MM.1S (cell line): ENCODE results near the gene PDE10A.

Experiments
- DNase-seq: peaks from one replicate; pipeline ENCODE4 v3.0.0-alpha.2; 2015
- H2AFZ ChIP-seq: fragments of 300-600 bp; sonication (generic); 2 replicates; pipeline ENCODE4 v1.6.0; 2016; ENCODE audit warnings: antibody characterized with exemption, low read length
- H3F3A ChIP-seq: fragments of 300-600 bp; sonication (generic); 2 replicates; pipeline ENCODE4 v1.6.1; 2016; ENCODE audit warnings: mild to moderate bottlenecking, antibody characterized with exemption, low read length, moderate library complexity, mixed read lengths; ENCODE audit not compliant: insufficient read depth
- H3K27ac ChIP-seq: fragments of 300-600 bp; sonication (generic); 2 replicates; pipeline ENCODE4 v1.5.1; 2016; ENCODE audit warnings: mild to moderate bottlenecking, low read length
- H3K27me3 ChIP-seq: fragments of 300-600 bp; sonication (generic); replicated peaks from 2 replicates; pipeline ENCODE4 v1.6.0; 2016; ENCODE audit warnings: low read length; ENCODE audit not compliant: insufficient read depth
- H3K36me3 ChIP-seq: fragments of 300-600 bp; sonication (generic); replicated peaks from 2 replicates; pipeline ENCODE4 v1.6.1; 2016; ENCODE audit warnings: mild to moderate bottlenecking, low read length, mixed read lengths; ENCODE audit not compliant: insufficient read depth
- H3K4me1 ChIP-seq: fragments of 300-600 bp; sonication (generic); 2 replicates; pipeline ENCODE4 v1.6.1; 2016; ENCODE audit warnings: low read length, mixed read lengths
- H3K4me2 ChIP-seq: fragments of 300-600 bp; sonication (generic); 2 replicates; pipeline ENCODE4 v1.6.0; 2016; ENCODE audit warnings: low read depth, low read length
- H3K4me3 ChIP-seq: fragments of 300-600 bp; sonication (generic); 2 replicates; pipeline ENCODE4 v1.5.1; 2016; ENCODE audit warnings: low read length, mixed read lengths
- H3K79me2 ChIP-seq: fragments of 300-600 bp; sonication (generic); 2 replicates; pipeline ENCODE4 v1.6.1; 2016; ENCODE audit warnings: mixed run types, low read length, mixed read lengths
- H3K9ac ChIP-seq: fragments of 300-600 bp; sonication (generic); 2 replicates; pipeline ENCODE4 v1.6.1; 2016; ENCODE audit warnings: low read length, mixed read lengths
- H3K9me2 ChIP-seq: fragments of 300-600 bp; sonication (generic); replicated peaks from 2 replicates; pipeline ENCODE4 v1.6.1; 2016; ENCODE audit warnings: mild to moderate bottlenecking, low read length, mixed read lengths; ENCODE audit not compliant: insufficient read depth
- H3K9me3 ChIP-seq: fragments of 300-600 bp; sonication (generic); replicated peaks from 2 replicates; pipeline ENCODE4 v1.6.1; 2016; ENCODE audit warnings: mild to moderate bottlenecking, low read length, mixed read lengths; ENCODE audit not compliant: insufficient read depth
- H4K20me1 ChIP-seq: fragments of 300-600 bp; sonication (generic); 2 replicates; pipeline ENCODE4 v1.6.1; 2016; ENCODE audit warnings: mild to moderate bottlenecking, low read length, moderate library complexity, mixed read lengths; ENCODE audit not compliant: insufficient read depth
- EZH2 ChIP-seq: fragments of 300-600 bp; sonication (generic); optimal IDR thresholded peaks from 2 replicates; pipeline ENCODE3; 2017; ENCODE audit warnings: low read depth, mild to moderate bottlenecking, antibody characterized with exemption, low read length, mixed read lengths
- EZH2phosphoT487 ChIP-seq: fragments of 300-600 bp; sonication (generic); IDR thresholded peaks from 2 replicates; pipeline ENCODE4 v1.6.1; 2018; ENCODE audit warnings: antibody characterized with exemption, low read length
- TF ChIP-seq, protein P1 (sequence below): fragments of 300-600 bp; sonication (generic); IDR thresholded peaks from 2 replicates; pipeline ENCODE4 v1.5.1; 2016; ENCODE audit warnings: antibody characterized with exemption, low read length, mixed read lengths

PDE10A gene

DNA sequence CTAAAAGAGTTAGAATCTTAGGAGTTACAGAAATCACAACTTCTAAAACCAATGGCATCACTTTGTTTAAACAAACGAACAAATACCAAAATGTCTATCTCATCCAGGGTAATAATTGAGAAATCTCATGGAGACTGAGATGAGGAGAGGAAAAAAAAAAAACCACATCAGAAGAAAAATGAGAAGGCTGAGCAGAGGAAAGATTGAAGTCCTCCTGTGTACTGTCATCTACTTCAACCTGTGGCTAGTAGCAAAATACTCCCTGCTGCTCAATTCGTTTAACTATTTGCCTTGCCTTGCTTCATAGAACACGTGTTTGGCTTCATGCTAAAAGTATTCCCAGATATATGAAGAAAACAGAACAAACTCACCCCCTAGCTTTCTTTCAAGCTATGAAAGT, 143.7 kb downstream of the PDE10A start:
- Histone ChIP-seq H3K79me2 (no peaks in the 10 kb centered on the region), H2AFZ (no peak overlapping the region), H3K9me3 (no peaks in the 10 kb centered on the region), H3K4me3 (no peak overlapping the region), H3K9ac (no peak overlapping the region), H3K4me1 (no peaks in the 10 kb centered on the region), H3K36me3 (no peaks in the 10 kb centered on the region), H3K27me3 (no peaks in the 10 kb centered on the region), H3K9me2 (no peaks in the 10 kb centered on the region), H3K27ac (no peak overlapping the region), H3K4me2 (no peak overlapping the region), H4K20me1 (no peaks in the 10 kb centered on the region), H3F3A (no peaks in the 10 kb centered on the region)
- TF ChIP-seq EZH2, result no peak
- TF ChIP-seq, protein P1, sequence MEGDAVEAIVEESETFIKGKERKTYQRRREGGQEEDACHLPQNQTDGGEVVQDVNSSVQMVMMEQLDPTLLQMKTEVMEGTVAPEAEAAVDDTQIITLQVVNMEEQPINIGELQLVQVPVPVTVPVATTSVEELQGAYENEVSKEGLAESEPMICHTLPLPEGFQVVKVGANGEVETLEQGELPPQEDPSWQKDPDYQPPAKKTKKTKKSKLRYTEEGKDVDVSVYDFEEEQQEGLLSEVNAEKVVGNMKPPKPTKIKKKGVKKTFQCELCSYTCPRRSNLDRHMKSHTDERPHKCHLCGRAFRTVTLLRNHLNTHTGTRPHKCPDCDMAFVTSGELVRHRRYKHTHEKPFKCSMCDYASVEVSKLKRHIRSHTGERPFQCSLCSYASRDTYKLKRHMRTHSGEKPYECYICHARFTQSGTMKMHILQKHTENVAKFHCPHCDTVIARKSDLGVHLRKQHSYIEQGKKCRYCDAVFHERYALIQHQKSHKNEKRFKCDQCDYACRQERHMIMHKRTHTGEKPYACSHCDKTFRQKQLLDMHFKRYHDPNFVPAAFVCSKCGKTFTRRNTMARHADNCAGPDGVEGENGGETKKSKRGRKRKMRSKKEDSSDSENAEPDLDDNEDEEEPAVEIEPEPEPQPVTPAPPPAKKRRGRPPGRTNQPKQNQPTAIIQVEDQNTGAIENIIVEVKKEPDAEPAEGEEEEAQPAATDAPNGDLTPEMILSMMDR, result no peak
- no peak for TF ChIP-seq EZH2phosphoT487
- no peak for DNase-seq

DNA sequence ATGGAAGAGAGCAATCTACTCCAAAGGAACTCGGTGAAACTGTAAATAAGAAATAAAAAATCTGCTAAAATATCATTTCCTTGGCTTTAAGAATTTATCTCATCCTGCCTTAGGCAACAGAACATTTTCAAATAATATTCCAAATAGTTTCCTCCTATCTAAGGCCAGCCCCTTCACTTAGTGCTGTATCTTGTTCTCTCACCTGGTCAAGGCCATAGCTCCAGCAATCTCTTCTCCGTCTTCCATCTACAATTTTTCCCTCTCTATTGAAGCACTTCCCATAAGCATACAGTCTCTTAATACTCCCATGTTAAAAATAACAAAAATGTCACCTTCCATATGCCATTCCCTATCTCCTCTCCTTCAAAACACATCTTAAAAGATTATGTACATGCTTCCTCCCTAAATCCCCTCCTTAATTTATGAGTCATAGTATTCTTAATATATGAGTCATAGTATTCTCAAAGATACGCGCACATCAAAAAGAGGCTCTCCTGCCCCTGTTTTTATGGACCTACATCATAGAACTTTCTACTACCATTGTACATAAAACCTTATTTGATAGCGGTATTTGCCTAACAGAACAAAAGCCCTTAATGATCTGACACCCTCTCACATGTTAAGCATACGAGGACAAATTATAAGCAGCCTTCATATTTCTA, 146.9 kb downstream of the PDE10A start:
- Histone ChIP-seq H3K4me2 (no peak overlapping the region), H3K27me3 (no peaks in the 10 kb centered on the region), H3K4me1 (no peaks in the 10 kb centered on the region), H3F3A (no peaks in the 10 kb centered on the region), H2AFZ (no peak overlapping the region), H3K36me3 (no peaks in the 10 kb centered on the region), H3K4me3 (no peak overlapping the region), H3K9ac (no peak overlapping the region), H3K9me3 (no peaks in the 10 kb centered on the region), H4K20me1 (no peaks in the 10 kb centered on the region), H3K79me2 (no peaks in the 10 kb centered on the region), H3K9me2 (no peaks in the 10 kb centered on the region), H3K27ac (no peak overlapping the region)
- no peak for TF ChIP-seq EZH2phosphoT487
- no peak for TF ChIP-seq EZH2
- TF ChIP-seq, protein P1, result no peak
- DNase-seq, result no peak

DNA sequence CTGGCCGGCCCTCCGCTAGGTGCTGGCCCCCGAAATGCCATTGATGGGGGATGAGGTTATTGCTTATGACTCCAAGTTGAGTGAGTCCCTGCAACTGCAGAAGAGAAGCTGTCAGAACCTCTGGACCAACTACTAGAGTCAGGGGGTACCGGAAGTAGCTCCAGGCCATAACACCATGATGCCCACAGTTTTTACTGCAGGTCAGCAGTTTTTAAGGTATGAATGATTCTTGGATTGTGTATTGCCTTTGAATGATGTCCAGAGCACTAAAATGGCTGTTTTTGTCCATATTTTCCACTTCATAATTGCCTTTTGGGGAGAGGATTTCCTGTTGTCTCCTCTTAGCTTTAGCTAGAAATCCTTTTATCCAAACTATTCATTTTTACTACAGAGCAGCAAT, 148.4 kb downstream of the PDE10A start:
- TF ChIP-seq, protein P1, result no peak
- TF ChIP-seq EZH2phosphoT487 (no peak), EZH2 (no peak)
- no peak overlapping the region for H2AFZ ChIP-seq
- no peaks in the 10 kb centered on the region for H3K36me3 ChIP-seq
- DNase-seq, result no peak
- H3K9me2 ChIP-seq, result no peaks in the 10 kb centered on the region
- H3F3A ChIP-seq, result no peaks in the 10 kb centered on the region
- no peak overlapping the region for H3K9ac ChIP-seq
- no peaks in the 10 kb centered on the region for H3K79me2 ChIP-seq
- no peak overlapping the region for H3K27ac ChIP-seq
- no peaks in the 10 kb centered on the region for H3K27me3 ChIP-seq
- H3K4me1 ChIP-seq, result no peaks in the 10 kb centered on the region
- no peaks in the 10 kb centered on the region for H4K20me1 ChIP-seq
- H3K9me3 ChIP-seq, result no peaks in the 10 kb centered on the region
- H3K4me2 ChIP-seq, result no peak overlapping the region
- H3K4me3 ChIP-seq, result no peak overlapping the region
